RPMI8226 (cell line): ENCODE results near the gene PRDM16.

ENCODE experiments used
- DNase-seq: peaks from one replicate; pipeline ENCODE4 v3.0.0-alpha.2; 2015

The PRDM16 gene

DNA sequence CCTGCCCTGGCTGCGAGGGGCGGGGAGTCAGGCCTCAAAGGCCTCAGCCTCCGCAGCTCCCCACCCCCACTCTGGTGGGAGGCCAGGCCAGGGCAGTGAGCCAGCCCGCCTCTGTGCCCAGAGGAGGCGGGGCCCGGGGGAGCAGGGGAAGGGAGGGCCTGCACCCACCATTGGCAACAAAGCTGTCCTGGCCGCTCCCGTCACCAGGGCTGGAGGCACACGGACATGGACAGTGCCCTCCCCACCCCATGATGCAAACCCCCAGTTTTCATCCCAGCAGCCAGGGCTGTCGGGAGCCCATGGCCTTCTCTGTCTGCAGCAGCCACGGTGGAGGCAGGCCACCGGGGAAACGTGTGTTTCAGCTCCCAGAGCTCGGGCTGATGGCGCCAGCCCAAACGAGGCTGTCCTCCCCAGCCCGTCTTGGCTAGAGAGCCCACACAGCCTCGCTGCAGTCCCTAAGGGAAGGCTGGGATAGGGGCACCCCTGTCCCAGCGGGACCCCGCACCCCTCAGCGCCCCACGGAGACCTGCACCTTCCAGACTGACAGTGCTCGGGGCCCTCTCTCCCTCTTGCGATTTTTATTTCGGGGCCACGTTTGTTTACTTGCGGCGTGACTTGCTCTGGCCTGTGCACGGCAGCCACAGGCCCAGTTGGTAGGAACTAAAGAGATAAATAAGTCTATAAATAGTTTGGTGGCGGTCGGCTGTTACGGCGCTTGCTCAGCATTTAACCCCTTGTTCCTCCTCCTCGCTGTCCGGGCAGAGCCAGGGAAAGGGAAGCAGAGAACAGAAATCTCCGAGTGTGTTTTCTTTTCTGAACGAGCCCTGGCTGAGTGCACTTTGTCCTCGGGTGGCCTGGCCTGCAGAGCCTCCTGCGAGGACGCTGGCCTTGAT, 101.8 kb downstream of the PRDM16 start:
- peak; percentile 96 for DNase-seq

DNA sequence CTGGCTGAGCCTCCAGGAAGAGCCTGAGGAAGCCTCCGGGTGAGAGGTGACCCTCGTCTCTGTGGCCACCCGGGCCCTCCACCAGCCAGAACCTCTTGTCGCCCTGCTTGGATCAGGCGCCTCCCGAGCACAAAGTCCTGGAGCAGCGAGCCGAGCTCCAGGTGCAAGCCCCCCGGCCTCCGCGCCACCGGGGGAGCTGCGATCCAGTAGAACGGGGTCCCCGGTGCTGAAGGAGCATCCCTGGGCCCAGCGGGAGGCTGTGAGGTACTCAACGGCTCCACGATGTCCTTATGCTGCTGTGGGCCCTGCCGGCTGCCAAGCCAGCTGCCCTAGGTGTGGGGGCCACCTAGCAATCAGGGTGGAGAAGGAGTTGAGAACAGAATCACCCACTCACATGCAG, 102.8 kb downstream of the PRDM16 start:
- no peak for DNase-seq

GRCh38 chr1:3172431-3173380, 103.7 kb downstream of the PRDM16 start:
- DNase-seq = no peak

- DNase-seq = no peak
Observed at GRCh38 chr1:3173381-3173980, 104.5 kb downstream of the PRDM16 start.

GRCh38 chr1:3174487-3175247, 105.7 kb downstream of the PRDM16 start:
- DNase-seq = peak; percentile 59

- DNase-seq = no peak
Observed at GRCh38 chr1:3175486-3175885, 106.5 kb downstream of the PRDM16 start.

DNA sequence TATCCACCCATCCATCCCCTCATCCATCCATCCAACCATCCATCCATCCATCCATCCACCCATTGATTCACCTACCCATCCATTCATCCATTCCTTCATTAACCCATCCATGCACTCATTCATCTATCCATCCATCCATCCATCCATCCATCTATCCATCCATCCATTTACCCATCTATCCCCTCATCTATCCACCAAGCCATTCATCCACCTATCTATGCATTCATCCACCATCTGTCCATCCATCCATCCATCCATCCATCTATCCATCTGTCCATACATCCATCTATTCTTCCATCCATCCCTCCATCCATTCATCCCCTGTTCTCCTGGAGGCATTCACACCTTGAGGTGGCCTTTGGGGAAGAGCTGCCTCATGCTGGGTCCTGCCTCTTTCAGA, 107.0 kb downstream of the PRDM16 start:
- DNase-seq = no peak

- no peak for DNase-seq
Observed at GRCh38 chr1:3176820-3177219, 107.8 kb downstream of the PRDM16 start.

- no peak for DNase-seq
Observed at GRCh38 chr1:3178279-3178678, 109.3 kb downstream of the PRDM16 start.

DNA sequence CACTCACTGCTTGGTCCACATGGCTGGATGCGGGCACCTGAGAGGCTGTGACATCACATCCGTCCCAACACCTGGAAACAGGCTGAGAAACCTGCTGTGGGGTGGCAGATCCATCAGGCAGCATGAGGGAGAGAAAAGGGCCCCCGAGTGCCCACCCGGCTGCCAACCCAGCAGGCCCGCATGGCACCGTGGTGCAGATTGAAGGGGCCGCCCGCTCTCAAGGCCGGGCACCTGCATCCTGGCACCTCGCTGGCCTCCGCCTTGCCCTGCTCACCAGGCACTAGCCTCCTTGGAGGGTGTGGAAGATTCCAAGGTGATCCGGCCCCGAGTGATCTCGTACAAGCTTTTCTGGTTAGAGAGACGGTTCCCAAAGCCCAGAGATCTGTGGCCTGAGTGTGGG, 110.5 kb downstream of the PRDM16 start:
- DNase-seq = no peak

DNA sequence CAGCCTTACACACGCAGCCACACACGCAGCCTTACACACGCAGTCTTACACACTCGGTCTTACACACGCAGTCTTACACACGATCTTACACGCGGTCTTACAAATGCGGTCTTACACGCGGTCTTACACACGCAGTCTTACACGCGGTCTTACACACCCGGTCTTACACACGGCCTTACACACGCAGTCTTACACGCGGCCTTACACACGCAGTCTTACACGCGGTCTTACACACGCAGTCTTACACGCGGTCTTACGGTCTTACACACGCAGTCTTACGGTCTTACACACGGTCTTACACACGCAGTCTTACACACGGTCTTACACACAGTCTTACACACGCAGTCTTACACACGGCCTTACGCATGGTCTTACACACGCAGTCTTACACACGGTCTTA, 111.9 kb downstream of the PRDM16 start:
- no peak for DNase-seq

- no peak for DNase-seq
Observed at GRCh38 chr1:3181956-3182355, 113.0 kb downstream of the PRDM16 start.

DNA sequence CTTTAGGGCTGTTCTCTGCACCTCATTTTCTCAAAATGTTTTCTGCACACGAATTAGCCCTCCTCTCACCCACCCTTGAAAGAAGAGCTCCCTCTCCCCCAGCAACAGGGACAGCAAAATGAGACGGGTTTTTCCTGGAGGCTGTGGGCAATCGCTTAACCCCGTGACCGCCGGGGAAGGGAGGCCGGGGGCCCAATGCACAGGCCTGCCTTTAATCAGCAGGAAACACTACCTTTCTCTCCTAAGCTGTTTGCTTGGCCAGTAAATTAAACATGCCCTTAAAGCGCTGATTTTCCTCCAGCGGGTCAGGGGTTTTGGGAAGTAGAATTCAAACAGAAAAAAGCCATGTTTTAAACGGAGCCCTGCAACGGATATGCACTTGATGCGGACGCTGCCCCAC, 114.4 kb downstream of the PRDM16 start:
- DNase-seq = no peak

DNA sequence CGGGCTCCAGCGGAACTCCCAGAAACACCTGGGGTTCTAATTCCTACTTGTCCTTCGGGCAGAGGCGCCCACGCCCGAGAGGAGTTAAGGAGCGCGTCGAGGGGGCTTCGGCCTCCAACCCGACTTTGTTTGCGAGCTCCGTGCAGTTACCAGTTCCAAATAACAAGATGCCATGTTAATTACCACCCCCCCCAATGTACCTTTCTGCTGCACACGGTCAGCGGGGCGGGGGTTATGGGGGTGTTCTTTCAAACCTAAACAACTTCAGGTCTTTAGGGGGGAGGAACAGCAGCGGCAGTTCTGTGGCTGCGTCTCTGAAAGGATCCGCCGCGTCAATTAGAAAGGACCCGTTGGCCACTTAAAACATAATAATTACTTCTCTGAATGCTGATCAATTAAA, 114.8 kb downstream of the PRDM16 start:
- DNase-seq = no peak

DNA sequence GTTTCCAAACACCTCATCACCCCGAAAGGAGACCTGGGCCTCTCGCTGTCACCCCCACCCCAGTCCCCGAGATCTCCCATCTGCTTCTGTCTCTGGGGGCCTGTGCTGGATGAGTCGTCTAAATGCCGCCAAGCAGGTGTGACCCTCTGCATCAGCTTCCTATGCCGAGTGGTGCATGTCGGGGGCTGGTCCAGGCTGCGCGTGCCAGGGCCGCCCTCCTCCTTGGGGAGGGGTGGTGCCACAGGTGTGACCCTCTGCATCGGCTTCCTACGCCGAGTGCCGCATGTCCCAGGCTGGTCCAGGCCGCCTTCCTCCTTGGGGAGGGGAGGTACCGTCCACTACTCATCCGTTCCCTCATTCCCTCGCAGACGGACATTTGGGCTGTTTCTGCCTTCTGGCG, 115.7 kb downstream of the PRDM16 start:
- no peak for DNase-seq

DNA sequence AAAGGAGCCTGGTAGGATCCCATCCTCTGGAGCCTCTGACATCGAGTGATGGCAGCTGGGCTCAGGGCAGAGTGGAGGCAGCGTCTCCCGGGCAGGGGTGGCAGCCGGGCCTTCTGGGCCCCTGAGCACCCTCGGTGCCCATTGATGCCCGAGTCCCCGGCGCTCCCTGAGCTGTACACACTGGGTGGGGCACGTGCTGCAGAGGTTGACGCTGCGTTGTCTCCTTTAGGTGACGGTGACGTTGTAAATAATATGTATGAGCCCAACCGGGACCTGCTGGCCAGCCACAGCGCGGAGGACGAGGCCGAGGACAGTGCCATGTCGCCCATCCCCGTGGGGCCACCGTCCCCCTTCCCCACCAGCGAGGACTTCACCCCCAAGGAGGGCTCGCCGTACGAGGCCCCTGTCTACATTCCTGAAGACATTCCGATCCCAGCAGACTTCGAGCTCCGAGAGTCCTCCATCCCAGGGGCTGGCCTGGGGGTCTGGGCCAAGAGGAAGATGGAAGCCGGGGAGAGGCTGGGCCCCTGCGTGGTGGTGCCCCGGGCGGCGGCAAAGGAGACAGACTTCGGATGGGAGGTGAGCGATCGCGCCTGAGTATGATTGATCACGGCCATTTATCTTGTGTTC, 117.0 kb downstream of the PRDM16 start:
- no peak for DNase-seq

DNA sequence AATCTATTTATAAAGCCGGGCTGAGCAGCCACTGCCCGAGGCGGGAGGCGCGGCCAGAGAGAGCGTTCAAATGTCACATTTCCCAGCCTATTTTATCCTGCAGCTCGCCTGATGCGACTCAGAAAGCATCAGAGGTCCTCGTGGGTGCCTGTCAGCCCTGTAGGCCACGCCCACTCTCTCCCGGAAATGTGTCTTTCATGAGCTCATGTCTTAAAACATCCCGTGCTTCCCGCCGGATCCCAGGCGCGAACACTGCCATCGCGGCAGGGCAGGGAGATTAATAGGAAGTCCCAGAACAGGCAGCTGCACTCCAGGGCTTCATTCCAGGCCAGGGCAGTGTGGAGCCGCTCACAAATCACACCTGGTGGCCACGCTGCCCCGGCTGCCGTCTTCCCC, 117.5 kb downstream of the PRDM16 start:
- peak; percentile 42 for DNase-seq

DNA sequence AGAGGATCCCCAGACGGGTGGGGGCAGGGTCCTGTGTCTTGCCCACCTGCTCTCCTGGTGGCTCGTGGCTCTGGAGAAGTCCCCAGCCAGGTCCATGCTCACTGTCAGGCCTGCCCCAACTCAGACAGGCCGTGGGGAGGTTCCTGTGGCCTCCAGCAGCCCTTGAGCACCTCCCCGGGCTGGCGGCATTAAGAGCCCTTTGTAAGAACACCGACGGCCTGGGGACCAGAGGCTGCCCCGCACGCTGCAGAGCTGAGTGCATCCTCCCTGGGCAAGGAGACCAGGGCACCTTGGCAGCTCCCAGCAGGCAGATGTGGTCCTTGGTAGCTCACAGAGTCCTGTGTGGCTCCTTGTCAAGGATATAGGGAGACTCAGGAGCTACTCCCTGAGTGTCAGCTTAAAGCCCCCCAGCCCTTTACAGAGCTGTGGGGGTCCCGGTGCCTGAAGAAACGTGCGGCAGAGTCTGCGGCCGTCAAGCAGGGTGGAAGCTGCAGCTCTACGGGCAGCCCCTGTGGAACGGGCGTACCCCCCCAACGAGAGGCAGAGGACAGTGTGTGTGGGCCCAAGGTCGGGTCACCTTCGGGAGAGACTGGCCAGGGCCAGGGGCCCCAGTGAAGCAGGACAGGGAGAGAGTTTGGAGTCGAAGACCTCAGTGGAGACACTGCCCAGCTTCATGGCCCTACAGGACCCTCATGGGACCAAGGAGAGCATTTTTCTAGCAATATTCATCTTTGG, 118.6 kb downstream of the PRDM16 start:
- no peak for DNase-seq

- DNase-seq = no peak
Observed at GRCh38 chr1:3188150-3188971, 119.4 kb downstream of the PRDM16 start.

GRCh38 chr1:3190256-3191041, 121.4 kb downstream of the PRDM16 start:
- no peak for DNase-seq
